Peyer's patch (tissue), 4 donors: ENCODE measurements around the gene NPLOC4. TPM values are rescaled to one million over a fixed set of nuclear protein-coding genes. Genes with fewer than 3 reads are reported as not detected.

ENCODE experiments used
- DNase-seq, 3 donors: peaks; one replicate each; pipeline ENCODE4 v3.0.0-alpha.2; 2017 to 2019
- H3K27ac ChIP-seq, 4 donors: fragments of 200-600 bp; sonication (generic); one replicate each; pipeline ENCODE4 v1.5.1; 2016 to 2019
- H3K27me3 ChIP-seq, 2 donors: fragments of 200-600 bp; sonication (generic); one replicate each; pipeline ENCODE4 v1.5.1; 2019
- H3K36me3 ChIP-seq, 3 donors: fragments of 200-600 bp; sonication (generic); one replicate each; pipeline ENCODE4 v1.5.1; 2016 to 2019
- H3K4me1 ChIP-seq, 4 donors: fragments of 200-600 bp; sonication (generic); one replicate each; pipeline ENCODE4 v1.5.1; 2016 to 2019
- H3K4me3 ChIP-seq, 4 donors: fragments of 200-600 bp; sonication (generic); 1 replicate in 3 of 4; 2 replicates in 1 of 4; pipeline ENCODE4 v1.5.1; 2016 to 2019; ENCODE audit warnings: mild to moderate bottlenecking in 1 of 4
- H3K9me3 ChIP-seq, 4 donors: fragments of 200-600 bp; sonication (generic); one replicate each; pipeline ENCODE4 v1.5.1; 2016 to 2019; ENCODE audit warnings: mild to moderate bottlenecking in 1 of 4
- CTCF ChIP-seq, 6 experiments: fragments of 450-650 bp in 4 of 6; fragments of 200-600 bp in 2 of 6; sonication (generic) in 1 of 6; IDR thresholded peaks; one replicate each; pipeline ENCODE4 v1.5.1; 2017 to 2019; ENCODE audit warnings: antibody characterized with exemption in 6 of 6, mild to moderate bottlenecking in 3 of 6, moderate library complexity in 1 of 6
- POLR2A ChIP-seq, 2 donors: fragments of 450-650 bp; IDR thresholded peaks; one replicate each; pipeline ENCODE4 v1.5.1; 2017; ENCODE audit warnings: antibody characterized with exemption in 2 of 2, mild to moderate bottlenecking in 2 of 2, moderate library complexity in 2 of 2
- total RNA-seq, 4 donors: library from RNA; depleted of rRNA; stranded (reverse); fragments of >200 nt; gene quantifications; one replicate each; pipeline ENCODE4 v1.1.0, GENCODE V29; 2016

The NPLOC4 gene
- total RNA-seq, 4 donors from 2014 or later = 77.2 to 911 (median 122) TPM

- peak overlapping the region in 1 of 4 donors; percentile 98 for H3K27ac ChIP-seq
- no peaks in the 10 kb centered on the region for H3K9me3 ChIP-seq
- peak overlapping the region; percentile 91 to 100 (median 98) for H3K4me3 ChIP-seq
- peaks cover 0 to 40% (median 0%) of the 10 kb centered on the region in 3 donors for H3K36me3 ChIP-seq
- DNase-seq = no peak
- TF ChIP-seq CTCF (IDR thresholded peaks at IDR 0.05) (no peak), POLR2A (IDR thresholded peaks at IDR 0.05) (no peak)
- no peaks in the 10 kb centered on the region for H3K27me3 ChIP-seq
- H3K4me1 ChIP-seq = peaks cover 0 to 29% (median 23%) of the 10 kb centered on the region in 4 donors
Measured at GRCh38 chr17:81550830-81551457, 86.0 kb downstream of the NPLOC4 start.

- Histone ChIP-seq H3K36me3 (peaks cover 0 to 46% (median 0%) of the 10 kb centered on the region in 3 donors), H3K4me3 (no peak overlapping the region), H3K27ac (no peak overlapping the region), H3K4me1 (peaks cover 0 to 26% (median 18%) of the 10 kb centered on the region in 4 donors), H3K27me3 (no peaks in the 10 kb centered on the region), H3K9me3 (no peaks in the 10 kb centered on the region)
- DNase-seq = no peak
- TF ChIP-seq POLR2A (IDR thresholded peaks at IDR 0.05) (no peak), CTCF (IDR thresholded peaks at IDR 0.05) (no peak)
Measured at GRCh38 chr17:81550285-81550684, 86.6 kb downstream of the NPLOC4 start.

- TF ChIP-seq POLR2A (IDR thresholded peaks at IDR 0.05) (no peak), CTCF (IDR thresholded peaks at IDR 0.05) (no peak)
- peaks cover 0 to 26% (median 18%) of the 10 kb centered on the region in 4 donors for H3K4me1 ChIP-seq
- peaks cover 0 to 51% (median 0%) of the 10 kb centered on the region in 3 donors for H3K36me3 ChIP-seq
Measured at GRCh38 chr17:81549826-81550225, 87.1 kb downstream of the NPLOC4 start.

GRCh38 chr17:81549031-81549557 is 87.8 kb downstream of the NPLOC4 start:
- Histone ChIP-seq H3K27me3 (no peaks in the 10 kb centered on the region), H3K36me3 (peaks cover 0 to 58% (median 0%) of the 10 kb centered on the region in 3 donors)

More at GRCh38 chr17:81549826-81550225, 87.1 kb downstream of the NPLOC4 start:
- Histone ChIP-seq H3K27me3 (no peaks in the 10 kb centered on the region), H3K4me3 (no peak overlapping the region), H3K27ac (no peak overlapping the region), H3K9me3 (no peaks in the 10 kb centered on the region)
- DNase-seq = no peak

GRCh38 chr17:81547614-81547982 is 89.3 kb downstream of the NPLOC4 start:
- peaks cover 0 to 73% (median 0%) of the 10 kb centered on the region in 3 donors for H3K36me3 ChIP-seq
- no peak for TF ChIP-seq CTCF (IDR thresholded peaks at IDR 0.05)
- no peak for TF ChIP-seq POLR2A (IDR thresholded peaks at IDR 0.05)
- DNase-seq = no peak
- H3K9me3 ChIP-seq = no peaks in the 10 kb centered on the region
- H3K27ac ChIP-seq = no peak overlapping the region
- no peak overlapping the region for H3K4me3 ChIP-seq
- H3K4me1 ChIP-seq = peaks cover 0 to 12% (median 9%) of the 10 kb centered on the region in 4 donors
- no peaks in the 10 kb centered on the region for H3K27me3 ChIP-seq

More at GRCh38 chr17:81549031-81549557, 87.8 kb downstream of the NPLOC4 start:
- H3K4me1 ChIP-seq = peaks cover 0 to 25% (median 18%) of the 10 kb centered on the region in 4 donors
- H3K27ac ChIP-seq = no peak overlapping the region
- no peak overlapping the region for H3K4me3 ChIP-seq
- H3K9me3 ChIP-seq = no peaks in the 10 kb centered on the region
- TF ChIP-seq CTCF (IDR thresholded peaks at IDR 0.05) (no peak), POLR2A (IDR thresholded peaks at IDR 0.05) (no peak)
- no peak for DNase-seq
